Measurements from ENCODE around the gene MITF. TPM values are rescaled to one million over a fixed set of nuclear protein-coding genes. Genes with fewer than 3 reads are reported as not detected.

The MITF gene
- total and polyA plus RNA-seq, 12 donors: 15.1 to 101 (median 81.7) TPM

GRCh38 chr3:69821133-69821532, 81.9 kb downstream of the MITF start:
- H3K36me3 ChIP-seq: no peaks in the 10 kb centered on the region
- WGBS, 2 donors: 73 to 85% methylated on average over 4 of the region's 4 CpGs
- no peaks in the 10 kb centered on the region for H3K9me3 ChIP-seq
- H3K27ac ChIP-seq: no peak overlapping the region
- no peak for DNase-seq
- no peak for ATAC-seq
- TF ChIP-seq CTCF (IDR thresholded peaks at IDR 0.05): no peak
- H3K4me1 ChIP-seq: peaks cover 10 to 70% (median 48%) of the 10 kb centered on the region in 9 donors
- no peaks in the 10 kb centered on the region for H3K27me3 ChIP-seq
- H3K4me3 ChIP-seq: no peak overlapping the region
- intact Hi-C loops (cut with DNase I): no loop called here

- intact Hi-C loops (cut with DNase I): no loop called here
- Histone ChIP-seq H3K4me1 (peaks cover 6 to 48% (median 26%) of the 10 kb centered on the region in 9 donors), H3K27ac (no peak overlapping the region), H3K36me3 (no peaks in the 10 kb centered on the region), H3K27me3 (no peaks in the 10 kb centered on the region), H3K4me3 (no peak overlapping the region), H3K9me3 (peaks cover 0 to 9% (median 0%) of the 10 kb centered on the region in 11 donors)
- ATAC-seq: no peak
- 83 to 86% methylated on average over 1 of the region's 1 CpG for WGBS, 2 donors
- no peak for TF ChIP-seq CTCF (IDR thresholded peaks at IDR 0.05)
- DNase-seq: no peak
Observed at GRCh38 chr3:69823743-69824142, 84.5 kb downstream of the MITF start.

GRCh38 chr3:69825446-69825845, 86.2 kb downstream of the MITF start:
- no peak for TF ChIP-seq CTCF (IDR thresholded peaks at IDR 0.05)
- DNase-seq (no peak), ATAC-seq (no peak)
- H3K4me3 ChIP-seq: no peak overlapping the region
- intact Hi-C loops (cut with DNase I): no loop called here
- no peaks in the 10 kb centered on the region for H3K27me3 ChIP-seq
- WGBS, 2 donors: 92 to 96% methylated on average over 2 of the region's 2 CpGs
- no peak overlapping the region for H3K27ac ChIP-seq
- H3K9me3 ChIP-seq: peaks cover 0 to 9% (median 0%) of the 10 kb centered on the region in 11 donors
- no peaks in the 10 kb centered on the region for H3K36me3 ChIP-seq
- peaks cover 0 to 36% (median 16%) of the 10 kb centered on the region in 9 donors for H3K4me1 ChIP-seq

- Histone ChIP-seq H3K27me3 (no peaks in the 10 kb centered on the region), H3K4me3 (no peak overlapping the region), H3K27ac (no peak overlapping the region), H3K36me3 (no peaks in the 10 kb centered on the region), H3K4me1 (peaks cover 0 to 25% (median 6%) of the 10 kb centered on the region in 9 donors), H3K9me3 (peaks cover 0 to 9% (median 0%) of the 10 kb centered on the region in 11 donors)
- intact Hi-C loops (cut with DNase I): no loop called here
- DNase-seq (no peak), ATAC-seq (no peak)
- 93 to 97% methylated on average over 1 of the region's 1 CpG for WGBS, 2 donors
- TF ChIP-seq CTCF (IDR thresholded peaks at IDR 0.05): no peak
Observed at GRCh38 chr3:69827127-69827526, 87.9 kb downstream of the MITF start.
